Nephron (organoid): ENCODE results near the gene PRR5L.
A peak's percentile ranks its signal among the peaks of the same experiment; 100 is the strongest.

ENCODE experiments used
- H3K27ac Mint-ChIP-seq, 3 experiments: 2 replicates each; pipeline ENCODE4 v1.8.0; 2020; ENCODE audit warnings: mixed read lengths in 3 of 3, mild to moderate bottlenecking in 2 of 3, moderate library complexity in 1 of 3
- H3K27me3 Mint-ChIP-seq: 2 replicates; pipeline ENCODE4 v1.8.0; 2021; ENCODE audit warnings: low read depth, mild to moderate bottlenecking, moderate library complexity, mixed read lengths
- H3K36me3 Mint-ChIP-seq: 2 replicates; pipeline ENCODE4 v1.8.0; 2020; ENCODE audit warnings: low read depth, mixed read lengths
- H3K4me1 Mint-ChIP-seq: 2 replicates; pipeline ENCODE4 v1.8.0; 2020; ENCODE audit warnings: mixed read lengths
- H3K4me3 Mint-ChIP-seq, 3 experiments: 2 replicates each; pipeline ENCODE4 v1.8.0; 2020; ENCODE audit warnings: mild to moderate bottlenecking in 3 of 3, mixed read lengths in 3 of 3, moderate library complexity in 2 of 3
- H3K9me3 Mint-ChIP-seq: 2 replicates; pipeline ENCODE4 v1.8.0; 2020; ENCODE audit warnings: mixed read lengths
- TF ChIP-seq, protein P1 (sequence below), 3 experiments: fragments of 200-600 bp; sonication (generic); IDR thresholded peaks; one replicate each; pipeline ENCODE4 v1.5.0; 2021; ENCODE audit warnings: antibody characterized with exemption in 3 of 3; ENCODE audit not compliant: unreplicated experiment in 3 of 3

PRR5L gene

DNA sequence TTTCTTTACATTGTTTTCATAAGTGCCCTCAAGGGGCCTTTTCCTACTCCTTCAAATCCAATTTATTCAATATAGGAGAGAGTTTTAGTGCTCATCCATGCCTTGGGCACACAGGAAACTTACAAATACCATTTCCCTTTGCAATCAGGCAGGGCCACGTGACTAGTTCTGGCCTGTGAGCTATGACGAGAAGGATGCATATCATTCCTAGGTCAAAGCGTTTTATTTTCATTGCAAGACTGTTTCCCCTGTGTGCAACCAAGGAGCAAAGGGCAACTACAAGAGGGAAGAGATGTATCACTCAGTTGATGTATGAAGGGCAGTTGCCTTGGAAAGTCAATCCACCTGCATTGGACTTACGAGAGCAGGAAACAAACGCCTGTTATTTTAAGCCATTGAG is 215.9 kb downstream of the PRR5L start:
- H3K4me3 Mint-ChIP-seq: peak overlapping the region; percentile 23 to 97 (median 46)
- TF ChIP-seq, protein P1, sequence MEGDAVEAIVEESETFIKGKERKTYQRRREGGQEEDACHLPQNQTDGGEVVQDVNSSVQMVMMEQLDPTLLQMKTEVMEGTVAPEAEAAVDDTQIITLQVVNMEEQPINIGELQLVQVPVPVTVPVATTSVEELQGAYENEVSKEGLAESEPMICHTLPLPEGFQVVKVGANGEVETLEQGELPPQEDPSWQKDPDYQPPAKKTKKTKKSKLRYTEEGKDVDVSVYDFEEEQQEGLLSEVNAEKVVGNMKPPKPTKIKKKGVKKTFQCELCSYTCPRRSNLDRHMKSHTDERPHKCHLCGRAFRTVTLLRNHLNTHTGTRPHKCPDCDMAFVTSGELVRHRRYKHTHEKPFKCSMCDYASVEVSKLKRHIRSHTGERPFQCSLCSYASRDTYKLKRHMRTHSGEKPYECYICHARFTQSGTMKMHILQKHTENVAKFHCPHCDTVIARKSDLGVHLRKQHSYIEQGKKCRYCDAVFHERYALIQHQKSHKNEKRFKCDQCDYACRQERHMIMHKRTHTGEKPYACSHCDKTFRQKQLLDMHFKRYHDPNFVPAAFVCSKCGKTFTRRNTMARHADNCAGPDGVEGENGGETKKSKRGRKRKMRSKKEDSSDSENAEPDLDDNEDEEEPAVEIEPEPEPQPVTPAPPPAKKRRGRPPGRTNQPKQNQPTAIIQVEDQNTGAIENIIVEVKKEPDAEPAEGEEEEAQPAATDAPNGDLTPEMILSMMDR (IDR thresholded peaks at IDR 0.05; ENCODE audit: unreplicated experiment in 3 of 3): no peak
- peak overlapping the region in 1 of 3 experiments; percentile 20 for H3K27ac Mint-ChIP-seq
- peaks cover 4% of the 10 kb centered on the region for H3K36me3 Mint-ChIP-seq
- H3K4me1 Mint-ChIP-seq: peaks cover 17% of the 10 kb centered on the region
- H3K9me3 Mint-ChIP-seq: peaks cover 4% of the 10 kb centered on the region
- peaks cover 4% of the 10 kb centered on the region for H3K27me3 Mint-ChIP-seq

GRCh38 chr11:36513965-36514364 is 217.9 kb downstream of the PRR5L start:
- Mint-ChIP-seq H3K4me1 (peaks cover 7% of the 10 kb centered on the region), H3K9me3 (peaks cover 8% of the 10 kb centered on the region), H3K27me3 (peaks cover 4% of the 10 kb centered on the region), H3K27ac (no peak overlapping the region), H3K4me3 (no peak overlapping the region), H3K36me3 (no peaks in the 10 kb centered on the region)
- TF ChIP-seq, protein P1 (IDR thresholded peaks at IDR 0.05; ENCODE audit: unreplicated experiment in 3 of 3): no peak
